HCT116 (cell line): ENCODE measurements around the gene ANKRD9.

Experiments used
- EZH2 ChIP-seq: fragments of 200-600 bp; sonication (generic); IDR thresholded peaks from 2 replicates; pipeline ENCODE4 v1.6.1; 2017; ENCODE audit warnings: antibody characterized with exemption, mixed run types
- POLR2A ChIP-seq: IDR thresholded peaks from 2 replicates; pipeline ENCODE4 v1.7.0; 2011; ENCODE audit warnings: borderline replicate concordance; ENCODE audit not compliant: insufficient read depth, insufficient read length; ENCODE audit errors: extremely low read depth
- POLR2AphosphoS5 ChIP-seq: IDR thresholded peaks from 2 replicates; pipeline ENCODE4 v1.6.1; 2011; ENCODE audit warnings: mild to moderate bottlenecking, low read depth, low read length, moderate library complexity
- TF ChIP-seq, protein P1 (sequence below), 3 experiments: fragments of 200-600 bp in 1 of 3; sonication (generic) in 1 of 3; IDR thresholded peaks in 2 of 3; conservative IDR thresholded peaks in 1 of 3; 2 replicates each; pipeline ENCODE4 v1.5.1; 2012 to 2017; ENCODE audit warnings: low read depth in 2 of 3, low read length in 2 of 3, antibody characterized with exemption in 1 of 3, borderline replicate concordance in 1 of 3, control low read depth in 1 of 3, mild to moderate bottlenecking in 1 of 3, mixed read lengths in 1 of 3, mixed run types in 1 of 3, moderate library complexity in 1 of 3; ENCODE audit not compliant: insufficient read depth in 1 of 3

DNA sequence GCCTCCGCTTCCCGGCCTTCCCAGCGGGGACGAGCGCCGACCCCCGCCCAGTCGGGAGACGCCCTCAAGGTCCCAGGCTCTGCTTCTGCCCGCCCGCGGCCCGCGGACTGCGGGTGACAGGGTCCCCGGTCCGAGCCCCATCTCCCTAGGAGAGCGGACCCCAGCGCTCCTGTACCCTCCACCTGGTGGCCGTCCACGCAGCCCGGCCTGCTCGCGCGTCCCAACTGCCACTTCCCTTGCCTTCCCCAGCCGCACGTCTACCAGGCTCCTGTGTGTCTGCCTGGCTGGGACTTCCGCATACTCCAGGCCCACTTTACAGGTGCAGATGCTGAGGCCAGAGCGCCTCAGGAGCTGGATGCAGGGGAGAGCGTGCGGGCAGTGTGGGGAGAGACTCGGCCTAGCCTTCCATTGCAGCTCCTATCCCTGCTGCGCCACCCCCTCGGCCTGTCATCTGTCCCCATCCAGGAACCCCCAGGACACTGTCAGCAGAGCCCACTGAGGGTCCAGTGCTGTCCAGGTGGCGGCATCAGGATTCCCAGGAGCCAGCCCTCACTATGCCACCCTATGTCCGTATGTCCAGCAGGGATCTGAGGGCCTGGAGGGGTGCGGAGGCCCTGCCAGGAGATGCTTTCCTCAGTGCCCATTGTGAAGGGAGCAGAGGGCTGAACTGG, 8.0 kb upstream of the ANKRD9 start:
- TF ChIP-seq, protein P1, sequence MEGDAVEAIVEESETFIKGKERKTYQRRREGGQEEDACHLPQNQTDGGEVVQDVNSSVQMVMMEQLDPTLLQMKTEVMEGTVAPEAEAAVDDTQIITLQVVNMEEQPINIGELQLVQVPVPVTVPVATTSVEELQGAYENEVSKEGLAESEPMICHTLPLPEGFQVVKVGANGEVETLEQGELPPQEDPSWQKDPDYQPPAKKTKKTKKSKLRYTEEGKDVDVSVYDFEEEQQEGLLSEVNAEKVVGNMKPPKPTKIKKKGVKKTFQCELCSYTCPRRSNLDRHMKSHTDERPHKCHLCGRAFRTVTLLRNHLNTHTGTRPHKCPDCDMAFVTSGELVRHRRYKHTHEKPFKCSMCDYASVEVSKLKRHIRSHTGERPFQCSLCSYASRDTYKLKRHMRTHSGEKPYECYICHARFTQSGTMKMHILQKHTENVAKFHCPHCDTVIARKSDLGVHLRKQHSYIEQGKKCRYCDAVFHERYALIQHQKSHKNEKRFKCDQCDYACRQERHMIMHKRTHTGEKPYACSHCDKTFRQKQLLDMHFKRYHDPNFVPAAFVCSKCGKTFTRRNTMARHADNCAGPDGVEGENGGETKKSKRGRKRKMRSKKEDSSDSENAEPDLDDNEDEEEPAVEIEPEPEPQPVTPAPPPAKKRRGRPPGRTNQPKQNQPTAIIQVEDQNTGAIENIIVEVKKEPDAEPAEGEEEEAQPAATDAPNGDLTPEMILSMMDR (IDR thresholded peaks at IDR 0.05 in 2 of 3, conservative IDR thresholded peaks at IDR 0.05 in 1 of 3; ENCODE audit: borderline replicate concordance in 1 of 3, insufficient read depth in 1 of 3, low read depth in 2 of 3, low read length in 2 of 3): no peak
- TF ChIP-seq POLR2AphosphoS5: no peak
- TF ChIP-seq POLR2A: no peak
- TF ChIP-seq EZH2: no peak
